ELF-1 (cell line): ENCODE data around the gene CD3D.

Experiments
- DNase-seq: peaks from one replicate; pipeline ENCODE4 v3.0.0-alpha.2; 2016; ENCODE audit warnings: low read depth, low spot score

Gene CD3D

DNA sequence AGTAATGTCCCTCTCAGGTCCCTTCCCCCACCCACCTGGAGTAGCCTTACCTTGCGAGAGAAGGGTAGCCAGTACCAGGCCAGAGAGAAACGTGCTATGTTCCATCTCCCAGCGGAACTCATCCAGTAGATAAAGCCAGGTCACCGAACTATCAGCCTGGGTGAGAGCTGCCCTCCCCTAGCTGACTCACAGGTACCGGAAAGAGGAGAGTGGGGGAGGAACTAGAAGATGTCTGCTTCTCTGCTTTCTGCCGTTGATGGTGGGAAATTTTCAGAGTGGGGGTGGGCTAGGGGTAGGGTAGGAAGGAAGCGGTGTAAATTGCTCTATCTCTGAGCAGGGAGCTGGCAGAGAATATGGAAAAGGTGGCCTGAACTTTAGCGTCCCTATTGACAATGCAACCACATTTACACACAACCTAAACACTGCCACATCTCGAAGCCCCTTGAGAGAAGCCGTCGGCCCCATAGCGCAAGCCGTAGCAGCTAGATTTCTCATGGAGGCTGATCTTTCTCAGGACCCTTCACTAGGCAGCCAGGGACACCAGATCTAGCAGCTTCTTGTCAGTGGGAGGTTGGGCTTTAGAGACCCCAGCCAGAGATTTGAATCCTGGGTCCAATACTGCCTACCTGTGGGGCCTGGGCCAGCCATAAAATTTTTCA, at the start of gene CD3D:
TSS of gene CD3D (minus strand) at position 203 of the 659 bp plus-strand sequence. CDS start at position 105, 98 bp downstream.
- DNase-seq, result no peak

DNA sequence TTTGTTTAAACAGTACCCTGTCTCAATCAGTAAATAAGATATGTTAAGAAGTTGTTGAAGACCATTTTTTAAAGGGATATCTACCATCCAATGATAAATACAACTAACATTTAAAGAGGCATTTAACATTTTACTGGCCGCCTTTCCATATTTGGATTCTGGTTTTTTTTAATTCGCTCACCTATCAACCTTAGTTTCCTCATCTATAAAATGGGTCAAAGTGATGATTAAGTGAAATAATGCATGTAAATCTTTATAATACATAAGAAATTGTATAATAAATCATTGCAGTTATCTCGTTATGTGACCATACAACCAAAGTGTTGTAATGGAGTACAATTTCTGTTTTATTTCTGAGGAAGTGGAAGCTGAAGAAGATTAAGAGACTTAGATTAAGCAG, 41.2 kb upstream of the CD3D start:
- DNase-seq, result no peak

DNA sequence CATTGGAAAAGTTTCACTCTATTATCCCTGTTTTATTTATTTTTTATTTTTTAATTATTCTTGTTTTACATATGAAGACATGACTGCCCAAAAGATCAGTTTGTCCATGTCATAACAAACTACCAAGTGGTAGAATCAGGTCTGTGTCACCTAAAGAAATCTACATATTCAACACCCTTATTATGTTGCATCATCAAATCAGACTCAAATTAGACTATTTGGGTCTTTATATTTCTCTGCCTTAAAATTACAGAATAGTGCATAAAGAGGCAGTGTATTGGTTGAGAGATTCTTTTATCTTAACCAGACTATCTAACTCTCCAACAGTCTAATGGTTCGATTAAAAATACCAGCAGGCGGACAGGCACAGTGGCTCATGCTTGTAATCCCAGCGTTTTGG, 40.4 kb upstream of the CD3D start:
- no peak for DNase-seq

GRCh38 chr11:118380571-118380970, 38.1 kb upstream of the CD3D start:
- DNase-seq, result no peak

GRCh38 chr11:118379497-118379896, 37.0 kb upstream of the CD3D start:
- DNase-seq, result no peak

GRCh38 chr11:118375978-118376377, 33.5 kb upstream of the CD3D start:
- no peak for DNase-seq

GRCh38 chr11:118374729-118375128, 32.2 kb upstream of the CD3D start:
- DNase-seq, result no peak

GRCh38 chr11:118373871-118374270, 31.4 kb upstream of the CD3D start:
- DNase-seq, result no peak

GRCh38 chr11:118373263-118373662, 30.8 kb upstream of the CD3D start:
- no peak for DNase-seq

DNA sequence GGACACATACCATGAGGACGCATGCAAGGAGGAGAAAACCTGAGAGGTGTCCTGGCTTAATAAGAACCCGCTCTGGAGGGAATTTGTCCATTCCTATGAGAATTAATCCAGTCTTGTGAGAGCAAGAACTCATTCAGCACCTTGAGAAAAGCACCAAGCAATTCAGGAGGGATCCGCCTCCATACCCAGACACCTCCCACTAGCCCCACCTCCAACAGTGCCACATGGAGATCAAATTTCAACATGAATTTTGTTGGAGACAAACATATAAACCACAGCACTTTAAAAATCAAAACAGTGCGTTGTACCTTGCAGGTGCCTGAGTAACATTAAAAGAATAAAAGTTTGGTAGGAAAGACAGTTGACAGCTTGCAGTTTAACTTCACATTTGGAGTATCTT, 28.3 kb upstream of the CD3D start:
- DNase-seq, result no peak

GRCh38 chr11:118366287-118366686, 23.8 kb upstream of the CD3D start:
- no peak for DNase-seq

DNA sequence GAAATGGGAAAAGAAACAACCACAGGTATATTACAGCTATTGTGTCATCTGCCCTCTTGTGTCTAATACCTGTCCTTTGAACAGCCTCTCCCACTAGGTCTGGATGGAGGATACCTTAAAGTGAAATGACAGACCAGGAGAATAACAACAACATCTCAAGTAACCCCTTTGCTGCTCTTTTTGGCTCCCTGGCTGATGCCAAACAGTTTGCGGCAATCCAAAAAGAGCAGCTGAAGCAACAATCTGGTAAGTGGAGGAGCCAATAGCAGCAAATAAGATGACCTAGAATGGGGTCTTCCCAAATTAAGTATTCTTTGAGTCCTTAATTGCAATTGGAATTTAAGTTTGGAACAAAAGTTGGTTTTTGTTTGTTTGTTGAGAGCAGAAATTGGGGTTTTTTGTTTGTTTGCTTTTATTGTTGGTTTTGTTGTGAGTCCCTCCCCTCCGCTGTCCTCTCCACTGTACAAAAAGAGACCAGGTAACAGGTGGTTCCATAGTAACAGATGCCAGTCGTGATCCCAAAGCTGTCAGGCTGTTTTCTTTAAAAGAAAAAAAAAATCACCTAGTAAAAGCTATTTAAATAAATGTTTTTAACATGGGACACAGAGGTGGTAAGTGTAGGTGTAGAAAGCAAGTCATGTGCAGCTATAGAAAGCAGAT, 22.6 kb upstream of the CD3D start:
- no peak for DNase-seq

- DNase-seq, result peak; percentile 96
These were observed 16.9 kb upstream of the CD3D start, which contains the start of gene UBE4A for GRCh38 chr11:118359295-118359958. TSS of gene UBE4A (plus strand) at chr11:118359600. CDS start at chr11:118365081, 5,481 bp downstream.

- DNase-seq, result no peak
These were observed 15.6 kb upstream of the CD3D start for GRCh38 chr11:118358071-118358470.

DNA sequence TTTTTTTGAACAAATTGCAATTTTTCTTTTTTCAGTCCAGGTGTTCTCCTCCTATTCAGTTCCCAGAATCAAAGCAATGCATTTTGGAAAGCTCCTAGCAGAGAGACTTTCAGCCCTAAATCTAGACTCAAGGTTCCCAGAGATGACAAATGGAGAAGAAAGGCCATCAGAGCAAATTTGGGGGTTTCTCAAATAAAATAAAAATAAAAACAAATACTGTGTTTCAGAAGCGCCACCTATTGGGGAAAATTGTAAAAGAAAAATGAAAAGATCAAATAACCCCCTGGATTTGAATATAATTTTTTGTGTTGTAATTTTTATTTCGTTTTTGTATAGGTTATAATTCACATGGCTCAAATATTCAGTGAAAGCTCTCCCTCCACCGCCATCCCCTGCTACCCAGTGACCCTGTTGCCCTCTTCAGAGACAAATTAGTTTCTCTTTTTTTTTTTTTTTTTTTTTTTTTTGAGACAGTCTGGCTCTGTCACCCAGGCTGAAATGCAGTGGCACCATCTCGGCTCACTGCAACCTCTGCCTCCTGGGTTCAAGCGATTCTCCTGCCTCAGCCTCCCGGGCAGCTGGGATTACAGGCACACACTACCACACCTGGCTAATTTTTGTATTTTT, 10.7 kb upstream of the CD3D start:
- no peak for DNase-seq

DNA sequence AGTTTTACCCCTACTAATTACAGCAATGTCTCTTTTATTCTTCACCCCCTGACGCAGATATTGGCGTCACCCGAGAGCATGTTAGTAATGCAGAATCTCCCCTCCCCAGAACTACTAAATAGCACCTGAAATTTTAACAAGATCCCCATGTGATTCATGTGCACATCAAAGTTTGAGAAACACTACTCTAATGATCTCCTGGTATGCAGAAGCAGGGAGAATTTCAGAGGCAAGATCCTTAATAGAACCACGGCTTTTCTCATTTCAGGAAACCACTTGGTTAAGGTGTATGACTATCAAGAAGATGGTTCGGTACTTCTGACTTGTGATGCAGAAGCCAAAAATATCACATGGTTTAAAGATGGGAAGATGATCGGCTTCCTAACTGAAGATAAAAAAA, 7.0 kb upstream of the CD3D start:
- no peak for DNase-seq

GRCh38 chr11:118343981-118344515, 1.5 kb upstream of the CD3D start, which contains the start of gene CD3G:
TSS of gene CD3G (plus strand) at chr11:118344344. CDS start at chr11:118344424, 80 bp downstream.
- DNase-seq, result no peak

GRCh38 chr11:118343248-118343647, 743 bp upstream of the CD3D start:
- DNase-seq, result no peak

DNA sequence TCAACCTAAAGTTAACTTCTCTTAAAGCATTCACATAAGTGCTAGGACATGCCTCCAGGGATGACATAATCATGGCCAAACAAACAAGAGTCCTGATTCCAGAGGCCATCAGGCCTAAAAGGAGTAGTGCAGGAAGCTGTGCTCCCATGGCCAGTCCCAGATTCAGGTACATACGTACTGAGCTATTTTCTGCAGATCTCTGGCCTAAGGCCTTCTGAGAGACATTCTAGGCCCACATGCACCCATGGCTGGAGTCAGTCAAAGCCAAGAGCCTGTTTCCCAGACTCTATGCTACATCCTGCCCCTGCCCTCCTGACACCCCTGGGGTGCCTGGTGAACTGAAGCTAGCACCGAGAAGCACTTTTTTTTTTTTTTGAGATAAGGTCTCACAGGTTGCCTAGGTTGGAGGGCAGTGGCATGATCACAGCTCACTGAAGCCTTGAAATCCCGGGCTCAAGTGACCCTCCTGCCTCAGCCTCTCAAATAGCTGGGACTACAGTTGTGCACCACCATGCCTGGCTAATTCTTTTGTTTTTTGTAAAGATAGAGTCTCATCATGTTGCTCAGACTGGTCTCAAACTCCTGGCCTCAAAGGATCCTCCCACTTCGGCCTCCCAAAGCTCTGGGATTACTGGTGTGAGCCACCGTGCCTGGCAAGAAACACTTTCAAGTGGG, 553 bp downstream of the CD3D start:
- DNase-seq, result no peak

DNA sequence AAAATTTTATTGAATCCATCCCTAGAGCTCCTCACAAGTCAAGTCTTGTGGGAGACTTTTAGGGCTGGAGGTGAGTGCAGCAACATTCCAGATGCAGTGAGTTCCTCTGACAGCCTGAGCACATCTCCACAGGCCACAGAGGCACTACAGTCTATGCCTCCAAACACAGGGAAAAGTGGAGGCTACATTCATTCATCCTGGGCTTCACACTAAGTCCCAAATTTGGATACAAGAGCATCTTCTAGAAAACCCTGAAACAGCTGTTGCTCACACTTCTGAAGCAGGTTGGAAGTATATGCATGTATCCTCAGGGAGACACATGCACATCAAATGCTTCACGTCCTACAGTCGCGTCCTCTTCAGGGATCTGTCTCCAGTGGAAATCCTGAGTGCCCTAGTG, 1.2 kb downstream of the CD3D start:
- no peak for DNase-seq

- no peak for DNase-seq
These were observed 2.1 kb downstream of the CD3D start for GRCh38 chr11:118340449-118340848.
